WERI-Rb-1 (cell line): ENCODE data around the gene IQCM.

ENCODE experiments used
- DNase-seq: peaks from one replicate; pipeline ENCODE4 v3.0.0-alpha.2; 2020
- H3K27ac ChIP-seq: fragments of 250-450 bp; sonication (Bioruptor Pico); 2 replicates; pipeline ENCODE4 v1.5.1; 2020; ENCODE audit warnings: mild to moderate bottlenecking, moderate library complexity
- H3K27me3 ChIP-seq: fragments of 250-450 bp; sonication (Bioruptor Pico); 2 replicates; pipeline ENCODE4 v1.5.1; 2021; ENCODE audit warnings: mild to moderate bottlenecking, low read depth, moderate library complexity; ENCODE audit not compliant: insufficient read depth, severe bottlenecking
- H3K36me3 ChIP-seq: fragments of 250-450 bp; sonication (Bioruptor Pico); 2 replicates; pipeline ENCODE4 v1.5.1; 2020; ENCODE audit warnings: mild to moderate bottlenecking, moderate library complexity
- H3K4me3 ChIP-seq: 2 replicates; pipeline ENCODE4 v1.5.1; 2011; ENCODE audit warnings: low read depth, mild to moderate bottlenecking, control low read depth, low read length
- H3K9me3 ChIP-seq: fragments of 250-450 bp; sonication (Bioruptor Pico); 2 replicates; pipeline ENCODE4 v1.5.1; 2021; ENCODE audit warnings: mild to moderate bottlenecking, moderate library complexity; ENCODE audit not compliant: severe bottlenecking
- TF ChIP-seq, protein P1 (sequence below): IDR thresholded peaks from 2 replicates; pipeline ENCODE4 v1.5.1; 2011; ENCODE audit warnings: low read depth, mild to moderate bottlenecking, control low read depth, inconsistent platforms, low read length

Gene IQCM

DNA sequence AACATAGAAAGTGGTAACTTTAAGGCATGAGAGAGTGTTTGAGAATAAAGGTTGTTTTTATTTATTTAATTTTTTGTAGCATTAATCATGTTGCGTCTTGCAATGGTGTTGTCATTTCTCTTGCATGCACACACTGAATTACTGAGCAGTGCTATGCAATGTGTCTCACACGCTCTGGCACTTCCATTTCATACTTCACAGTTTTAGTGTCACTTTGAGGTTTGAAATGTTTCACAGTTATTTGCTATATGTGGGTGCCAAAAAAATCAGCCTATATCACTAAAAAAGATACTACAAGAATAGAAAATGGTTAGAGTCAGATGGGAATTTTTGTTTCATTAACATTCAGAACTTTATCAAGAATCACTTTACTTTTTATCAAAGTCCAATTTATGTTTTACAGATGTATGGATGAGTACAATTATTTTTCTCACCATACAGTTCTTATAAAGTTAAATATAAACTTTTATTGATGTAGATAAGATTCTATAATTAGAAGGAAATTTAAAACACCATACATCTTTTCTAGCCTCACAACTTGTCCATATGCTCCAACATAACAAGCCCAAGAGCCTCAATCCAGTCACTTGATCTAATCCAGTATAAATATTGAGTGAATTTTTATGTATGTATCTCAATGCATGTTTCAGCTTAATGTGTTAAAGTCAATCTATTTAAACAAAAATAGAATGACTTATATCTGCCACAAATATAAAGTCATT, 114.0 kb downstream of the IQCM start:
- H3K36me3 ChIP-seq, result no peaks in the 10 kb centered on the region
- no peak for DNase-seq
- TF ChIP-seq, protein P1, sequence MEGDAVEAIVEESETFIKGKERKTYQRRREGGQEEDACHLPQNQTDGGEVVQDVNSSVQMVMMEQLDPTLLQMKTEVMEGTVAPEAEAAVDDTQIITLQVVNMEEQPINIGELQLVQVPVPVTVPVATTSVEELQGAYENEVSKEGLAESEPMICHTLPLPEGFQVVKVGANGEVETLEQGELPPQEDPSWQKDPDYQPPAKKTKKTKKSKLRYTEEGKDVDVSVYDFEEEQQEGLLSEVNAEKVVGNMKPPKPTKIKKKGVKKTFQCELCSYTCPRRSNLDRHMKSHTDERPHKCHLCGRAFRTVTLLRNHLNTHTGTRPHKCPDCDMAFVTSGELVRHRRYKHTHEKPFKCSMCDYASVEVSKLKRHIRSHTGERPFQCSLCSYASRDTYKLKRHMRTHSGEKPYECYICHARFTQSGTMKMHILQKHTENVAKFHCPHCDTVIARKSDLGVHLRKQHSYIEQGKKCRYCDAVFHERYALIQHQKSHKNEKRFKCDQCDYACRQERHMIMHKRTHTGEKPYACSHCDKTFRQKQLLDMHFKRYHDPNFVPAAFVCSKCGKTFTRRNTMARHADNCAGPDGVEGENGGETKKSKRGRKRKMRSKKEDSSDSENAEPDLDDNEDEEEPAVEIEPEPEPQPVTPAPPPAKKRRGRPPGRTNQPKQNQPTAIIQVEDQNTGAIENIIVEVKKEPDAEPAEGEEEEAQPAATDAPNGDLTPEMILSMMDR, result no peak
- H3K27me3 ChIP-seq, result no peaks in the 10 kb centered on the region
- no peaks in the 10 kb centered on the region for H3K9me3 ChIP-seq
- no peak overlapping the region for H3K27ac ChIP-seq
- no peak overlapping the region for H3K4me3 ChIP-seq

DNA sequence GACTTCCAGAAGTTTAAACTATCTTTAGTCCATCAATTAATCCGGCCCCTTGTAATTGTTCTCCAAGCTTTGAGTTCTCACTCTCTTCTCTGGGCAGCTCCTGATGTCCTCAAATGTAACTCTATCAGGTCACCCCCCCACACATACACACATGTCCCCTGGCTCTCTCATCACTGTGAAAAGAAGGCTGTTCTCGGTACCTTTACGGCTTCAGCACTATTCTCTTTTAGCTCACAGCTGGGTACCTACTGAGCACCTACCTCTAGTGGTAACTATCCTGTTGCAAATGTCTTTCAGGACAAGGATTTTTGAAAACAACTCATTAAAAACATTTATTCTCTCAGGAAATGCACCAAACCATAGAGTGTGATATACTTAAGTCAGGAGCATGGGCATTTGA, 115.4 kb downstream of the IQCM start:
- DNase-seq, result no peak
- Histone ChIP-seq H3K27ac (no peak overlapping the region), H3K36me3 (no peaks in the 10 kb centered on the region), H3K9me3 (no peaks in the 10 kb centered on the region), H3K4me3 (no peak overlapping the region), H3K27me3 (no peaks in the 10 kb centered on the region)
- TF ChIP-seq, protein P1, result no peak

DNA sequence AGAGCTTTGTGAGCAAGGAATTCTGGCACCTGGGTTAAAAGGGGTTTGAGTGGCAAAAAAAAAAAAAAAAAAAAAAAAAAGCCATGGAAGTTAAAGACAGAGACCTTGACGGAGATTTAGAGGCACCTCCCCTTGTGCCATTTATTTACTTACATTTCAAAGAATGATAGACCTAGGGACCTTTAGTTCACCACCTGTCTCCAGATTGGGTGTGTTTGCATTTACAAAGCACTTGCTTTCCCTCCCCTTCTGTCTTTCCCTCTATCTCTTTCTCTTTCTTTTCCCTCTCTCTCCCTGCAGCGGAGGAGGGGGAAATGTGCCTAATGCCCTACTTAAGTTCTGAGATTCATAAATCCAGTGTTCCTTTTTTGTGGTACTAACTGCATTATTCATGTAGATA, 116.0 kb downstream of the IQCM start:
- H3K27me3 ChIP-seq, result no peaks in the 10 kb centered on the region
- DNase-seq, result no peak
- H3K4me3 ChIP-seq, result no peak overlapping the region
- H3K27ac ChIP-seq, result no peak overlapping the region
- H3K9me3 ChIP-seq, result no peaks in the 10 kb centered on the region
- no peaks in the 10 kb centered on the region for H3K36me3 ChIP-seq
- TF ChIP-seq, protein P1, result no peak

DNA sequence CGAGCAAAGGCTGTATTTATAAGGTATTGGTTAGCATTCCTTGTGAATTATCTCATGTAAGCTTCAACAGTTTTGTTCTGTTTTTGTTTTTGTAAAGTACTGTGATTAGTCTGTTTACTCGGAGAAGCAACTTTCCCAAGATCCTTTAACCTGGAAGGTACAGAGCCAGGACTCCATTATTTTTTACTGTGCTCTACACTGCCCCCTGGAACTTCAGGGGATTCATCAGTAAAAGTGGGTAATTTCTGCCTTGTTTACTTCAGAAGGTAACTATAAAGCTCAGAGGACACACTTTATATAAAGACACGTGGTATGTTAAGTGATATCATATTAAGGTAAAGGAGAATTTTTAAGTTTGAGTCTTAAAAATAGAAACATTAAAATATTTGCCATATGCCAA, 124.9 kb downstream of the IQCM start:
- no peaks in the 10 kb centered on the region for H3K27me3 ChIP-seq
- DNase-seq, result no peak
- H3K9me3 ChIP-seq, result no peaks in the 10 kb centered on the region
- H3K4me3 ChIP-seq, result no peak overlapping the region
- TF ChIP-seq, protein P1, result no peak
- H3K36me3 ChIP-seq, result no peaks in the 10 kb centered on the region
- no peak overlapping the region for H3K27ac ChIP-seq

DNA sequence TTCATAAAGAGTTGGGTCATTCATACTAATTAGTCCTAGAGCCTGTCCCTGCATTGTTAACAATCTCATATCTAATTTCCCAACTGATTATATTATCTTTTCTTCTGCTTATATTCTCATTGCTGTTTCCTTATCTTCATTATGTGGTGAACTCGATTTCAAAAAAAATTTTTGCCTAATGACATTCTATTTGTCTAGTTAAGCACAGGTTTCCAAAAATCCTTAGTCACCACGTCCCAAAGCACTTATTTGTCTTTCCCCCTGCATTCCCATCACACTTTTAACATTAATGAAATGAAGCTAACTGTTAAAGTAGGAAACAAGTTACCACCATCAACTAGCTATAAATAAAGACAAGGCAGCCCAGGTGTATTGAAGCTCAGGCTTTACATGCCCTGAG, 131.1 kb downstream of the IQCM start:
- TF ChIP-seq, protein P1, result no peak
- no peak overlapping the region for H3K27ac ChIP-seq
- H3K9me3 ChIP-seq, result no peaks in the 10 kb centered on the region
- H3K36me3 ChIP-seq, result no peaks in the 10 kb centered on the region
- H3K27me3 ChIP-seq, result no peaks in the 10 kb centered on the region
- no peak for DNase-seq
- no peak overlapping the region for H3K4me3 ChIP-seq

DNA sequence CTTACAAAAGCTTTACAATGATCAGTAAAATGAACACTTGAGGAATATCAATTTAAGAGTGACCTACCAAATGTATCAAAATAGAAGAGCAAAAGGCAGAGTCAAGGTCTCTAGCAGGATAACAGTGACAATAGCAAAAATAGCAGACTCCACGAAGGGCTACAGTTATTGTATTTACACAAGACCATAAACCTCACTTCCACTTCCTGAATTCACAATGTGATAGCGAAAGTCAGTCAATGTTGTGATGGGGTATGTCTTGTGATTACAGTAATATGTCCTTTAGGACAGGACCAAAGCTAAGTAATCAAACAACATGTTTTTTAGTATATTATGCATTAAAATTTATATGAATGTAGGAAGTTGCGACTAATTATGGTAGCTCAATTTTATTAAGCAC, 139.6 kb downstream of the IQCM start:
- TF ChIP-seq, protein P1, result no peak
- H3K9me3 ChIP-seq, result no peaks in the 10 kb centered on the region
- no peaks in the 10 kb centered on the region for H3K36me3 ChIP-seq
- DNase-seq, result no peak
- no peaks in the 10 kb centered on the region for H3K27me3 ChIP-seq
- no peak overlapping the region for H3K27ac ChIP-seq
- no peak overlapping the region for H3K4me3 ChIP-seq
